Activated gamma-delta T cell treated with Interleukin-2 at 50 U/mL for 16 hours (primary cell): ENCODE measurements around the gene AFDN.
"Not testable (repeated sequence)": the region's sequence is repeated elsewhere in the genome, so short reads cannot be mapped to it uniquely, and the experiment has no call there.

Source experiments
- DNase-seq: peaks from one replicate; pipeline ENCODE4 v3.0.0-alpha.2; 2020

AFDN gene

GRCh38 chr6:167956491-167956890 is 129.8 kb downstream of the AFDN start:
- DNase-seq = no peak

- DNase-seq = no peak
Measured at GRCh38 chr6:167956983-167957492, 130.3 kb downstream of the AFDN start.

GRCh38 chr6:167957626-167958025 is 130.9 kb downstream of the AFDN start:
- DNase-seq = no peak

- DNase-seq = no peak
Measured at GRCh38 chr6:167960579-167960978, 133.9 kb downstream of the AFDN start.

GRCh38 chr6:167962711-167963110 is 136.0 kb downstream of the AFDN start:
- no peak for DNase-seq

GRCh38 chr6:167963589-167964057 is 136.9 kb downstream of the AFDN start:
- DNase-seq = no peak

GRCh38 chr6:167965592-167966539 is 139.2 kb downstream of the AFDN start:
- DNase-seq = no peak

GRCh38 chr6:167966540-167966905 is 139.8 kb downstream of the AFDN start:
- DNase-seq = no peak

GRCh38 chr6:167968091-167968490 is 141.4 kb downstream of the AFDN start:
- no peak for DNase-seq

GRCh38 chr6:167970230-167970629 is 143.5 kb downstream of the AFDN start:
- no peak for DNase-seq

- DNase-seq = no peak
Measured at GRCh38 chr6:167972193-167972592, 145.5 kb downstream of the AFDN start.

GRCh38 chr6:167973148-167973885 is 146.6 kb downstream of the AFDN start:
- DNase-seq = no peak

GRCh38 chr6:167974640-167975344 is 148.1 kb downstream of the AFDN start:
- no peak for DNase-seq

GRCh38 chr6:167975458-167975857 is 148.7 kb downstream of the AFDN start:
- no peak for DNase-seq

GRCh38 chr6:167976116-167976657 is 149.5 kb downstream of the AFDN start:
- not testable (repeated sequence) for DNase-seq

- no peak for DNase-seq
Measured at GRCh38 chr6:167976708-167977107, 150.0 kb downstream of the AFDN start.

- no peak for DNase-seq
Measured at GRCh38 chr6:167977717-167978467, 151.2 kb downstream of the AFDN start.

GRCh38 chr6:167978607-167979006 is 151.9 kb downstream of the AFDN start:
- DNase-seq = no peak

- DNase-seq = no peak
Measured at GRCh38 chr6:167979436-167980139, 152.9 kb downstream of the AFDN start.

- no peak for DNase-seq
Measured at GRCh38 chr6:167980911-167981580, 154.3 kb downstream of the AFDN start.
